ENCODE data around the gene SEMA6B.

SEMA6B gene

GRCh38 chr19:4539693-4540581 is 19.5 kb downstream of the SEMA6B start, which contains the start of gene LRG1:
Gene LRG1 (minus strand): TSS chr19:4540036. CDS start chr19:4540013, 23 bp downstream.
- peaks cover 0 to 14% of the 10 kb centered on the region in 2 donors for H3K27me3 ChIP-seq (ENCODE audit: control insufficient read depth in 1 of 2, insufficient read depth in 2 of 2, low read length in 2 of 2)
- H3K36me3 ChIP-seq (ENCODE audit: insufficient read depth, low read length), result no peaks in the 10 kb centered on the region
- no peaks in the 10 kb centered on the region for H3K4me1 ChIP-seq (ENCODE audit: insufficient read depth, low read length)
- peaks cover 6% of the 10 kb centered on the region for H3K9me3 ChIP-seq (ENCODE audit: low read length)
- no peak within 1 kb of the TSS for H3K27ac ChIP-seq (ENCODE audit: low read depth, low read length)
- no peak within 1 kb of the TSS for H3K4me3 ChIP-seq (ENCODE audit: low read depth in 1 of 2, low read length in 2 of 2)
- no peak within 1 kb of the TSS for H3K9ac ChIP-seq (ENCODE audit: low read length)

- Histone ChIP-seq H3K27me3 (ENCODE audit: control insufficient read depth in 1 of 2, insufficient read depth in 2 of 2, low read length in 2 of 2) (peaks cover 0 to 14% of the 10 kb centered on the region in 2 donors), H3K4me3 (ENCODE audit: low read depth in 1 of 2, low read length in 2 of 2) (no peak overlapping the region), H3K4me1 (ENCODE audit: insufficient read depth, low read length) (no peaks in the 10 kb centered on the region), H3K9ac (ENCODE audit: low read length) (no peak overlapping the region), H3K36me3 (ENCODE audit: insufficient read depth, low read length) (no peaks in the 10 kb centered on the region), H3K9me3 (ENCODE audit: low read length) (peaks cover 6% of the 10 kb centered on the region), H3K27ac (ENCODE audit: low read depth, low read length) (no peak overlapping the region)
These were observed 20.3 kb downstream of the SEMA6B start for GRCh38 chr19:4539169-4539692.

DNA sequence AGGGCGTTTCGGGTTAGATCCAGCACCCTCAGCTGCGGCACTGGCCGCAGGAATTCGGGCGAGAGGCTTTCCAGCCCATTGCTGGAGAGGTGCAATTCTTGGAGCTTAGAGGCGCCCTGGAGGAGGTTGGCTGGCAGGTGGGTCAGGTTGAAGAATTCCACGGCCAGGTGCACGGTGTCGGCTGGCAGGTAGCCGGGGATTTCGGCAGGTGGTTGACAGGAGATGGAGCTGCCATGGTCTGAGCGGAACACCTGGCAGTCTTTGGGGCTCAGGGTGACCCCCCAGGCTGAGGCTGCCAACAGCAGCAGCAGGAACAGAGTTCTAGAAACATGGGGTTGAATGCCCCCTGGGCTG is 20.9 kb downstream of the SEMA6B start:
- no peak overlapping the region for H3K27ac ChIP-seq (ENCODE audit: low read depth, low read length)
- H3K9me3 ChIP-seq (ENCODE audit: low read length), result peaks cover 6% of the 10 kb centered on the region
- H3K9ac ChIP-seq (ENCODE audit: low read length), result no peak overlapping the region
- H3K36me3 ChIP-seq (ENCODE audit: insufficient read depth, low read length), result no peaks in the 10 kb centered on the region
- peaks cover 0 to 14% of the 10 kb centered on the region in 2 donors for H3K27me3 ChIP-seq (ENCODE audit: control insufficient read depth in 1 of 2, insufficient read depth in 2 of 2, low read length in 2 of 2)
- no peak overlapping the region for H3K4me3 ChIP-seq (ENCODE audit: low read depth in 1 of 2, low read length in 2 of 2)
- H3K4me1 ChIP-seq (ENCODE audit: insufficient read depth, low read length), result no peaks in the 10 kb centered on the region

DNA sequence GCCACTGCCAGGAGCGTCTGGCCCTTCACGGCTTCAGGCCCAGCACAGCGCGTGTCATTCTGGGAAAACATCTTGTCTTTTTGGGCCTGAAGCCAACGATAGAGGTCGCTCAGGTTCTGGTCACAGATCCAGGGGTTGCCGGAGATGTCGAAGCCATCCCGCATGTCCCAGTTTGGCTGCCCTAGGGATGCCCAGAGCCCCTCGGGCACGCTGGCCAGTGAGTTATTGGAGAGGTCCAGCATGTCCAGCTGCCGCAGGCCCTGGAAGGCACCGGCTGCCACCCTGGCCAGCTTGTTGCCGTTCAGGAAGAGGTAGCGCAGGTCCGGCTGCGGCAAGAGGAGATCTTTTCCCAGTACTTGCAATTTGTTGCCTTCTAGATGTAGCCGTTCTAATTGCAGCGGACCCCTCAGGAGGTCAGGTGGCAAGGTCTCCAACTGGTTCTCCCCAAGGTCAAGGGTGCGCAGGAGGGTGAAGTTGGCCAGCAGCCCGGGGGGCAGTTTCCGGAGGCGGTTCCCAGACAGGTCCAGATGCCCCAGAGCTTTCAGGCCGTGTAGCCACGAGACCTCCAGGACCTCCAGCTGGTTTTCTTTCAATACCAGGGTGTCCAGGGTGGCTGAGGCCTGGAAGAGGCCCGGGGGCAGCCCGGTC is 21.4 kb downstream of the SEMA6B start:
- no peaks in the 10 kb centered on the region for H3K36me3 ChIP-seq (ENCODE audit: insufficient read depth, low read length)
- H3K9me3 ChIP-seq (ENCODE audit: low read length), result peaks cover 6% of the 10 kb centered on the region
- no peak overlapping the region for H3K27ac ChIP-seq (ENCODE audit: low read depth, low read length)
- H3K4me1 ChIP-seq (ENCODE audit: insufficient read depth, low read length), result no peaks in the 10 kb centered on the region
- no peak overlapping the region for H3K9ac ChIP-seq (ENCODE audit: low read length)
- H3K27me3 ChIP-seq (ENCODE audit: control insufficient read depth in 1 of 2, insufficient read depth in 2 of 2, low read length in 2 of 2), result peaks cover 0 to 14% of the 10 kb centered on the region in 2 donors
- H3K4me3 ChIP-seq (ENCODE audit: low read depth in 1 of 2, low read length in 2 of 2), result no peak overlapping the region

- Histone ChIP-seq H3K36me3 (ENCODE audit: insufficient read depth, low read length) (no peaks in the 10 kb centered on the region), H3K27me3 (ENCODE audit: control insufficient read depth in 1 of 2, insufficient read depth in 2 of 2, low read length in 2 of 2) (peaks cover 0 to 14% of the 10 kb centered on the region in 2 donors), H3K4me1 (ENCODE audit: insufficient read depth, low read length) (no peaks in the 10 kb centered on the region), H3K9ac (ENCODE audit: low read length) (no peak overlapping the region), H3K4me3 (ENCODE audit: low read depth in 1 of 2, low read length in 2 of 2) (no peak overlapping the region), H3K9me3 (ENCODE audit: low read length) (peaks cover 6% of the 10 kb centered on the region), H3K27ac (ENCODE audit: low read depth, low read length) (no peak overlapping the region)
These were observed 22.7 kb downstream of the SEMA6B start for GRCh38 chr19:4536798-4537197.

DNA sequence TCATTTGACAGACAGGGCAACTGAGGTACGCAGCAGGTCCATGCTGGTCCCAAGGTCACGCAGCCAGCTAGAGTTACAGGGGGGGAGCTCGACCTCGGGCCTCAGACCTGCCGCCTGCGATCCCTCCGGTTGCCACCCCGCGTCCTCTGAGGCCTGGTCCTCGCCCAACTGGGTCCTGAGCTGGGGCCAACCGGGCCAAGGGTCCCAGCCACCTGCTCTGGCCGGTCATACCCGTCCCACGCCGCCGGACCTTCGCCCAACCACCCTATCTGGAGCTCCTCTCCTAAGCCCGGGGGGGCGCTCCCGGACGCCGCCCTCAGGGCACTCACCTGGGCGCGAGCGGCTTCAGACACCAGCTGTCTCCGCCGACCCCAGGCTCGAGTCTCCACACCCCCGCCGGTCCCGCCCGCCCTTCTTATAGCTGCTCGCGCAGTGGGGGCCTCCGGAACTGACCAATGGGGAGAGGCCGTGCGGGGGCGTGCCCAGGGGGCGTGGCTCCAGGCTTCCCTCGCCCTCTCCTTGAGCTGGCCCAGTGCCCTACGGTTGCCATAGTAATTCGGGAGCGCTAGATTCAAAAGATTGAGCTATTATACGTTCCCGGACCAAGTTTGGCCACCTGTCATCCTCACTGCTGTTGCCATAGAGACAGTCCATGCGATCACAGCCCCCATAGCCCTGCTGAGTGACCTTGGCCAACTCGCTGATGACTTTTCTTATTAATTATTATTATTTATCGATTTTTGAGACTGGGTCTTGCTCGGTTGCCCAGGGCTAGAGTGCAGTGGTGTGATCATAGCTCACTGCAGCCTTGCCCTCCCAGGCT is 24.4 kb downstream of the SEMA6B start, which contains the start of gene PLIN5:
TSS of gene PLIN5 (minus strand) at position 389 of the 823 bp plus-strand sequence. CDS start 1,150 bp downstream, outside the sequence.
- H3K27me3 ChIP-seq (ENCODE audit: control insufficient read depth in 1 of 2, insufficient read depth in 2 of 2, low read length in 2 of 2), result peaks cover 0 to 18% of the 10 kb centered on the region in 2 donors
- H3K9ac ChIP-seq (ENCODE audit: low read length), result no peak within 1 kb of the TSS
- no peaks in the 10 kb centered on the region for H3K4me1 ChIP-seq (ENCODE audit: insufficient read depth, low read length)
- no peak within 1 kb of the TSS for H3K4me3 ChIP-seq (ENCODE audit: low read depth in 1 of 2, low read length in 2 of 2)
- H3K27ac ChIP-seq (ENCODE audit: low read depth, low read length), result no peak within 1 kb of the TSS
- no peaks in the 10 kb centered on the region for H3K36me3 ChIP-seq (ENCODE audit: insufficient read depth, low read length)
- H3K9me3 ChIP-seq (ENCODE audit: low read length), result no peaks in the 10 kb centered on the region

DNA sequence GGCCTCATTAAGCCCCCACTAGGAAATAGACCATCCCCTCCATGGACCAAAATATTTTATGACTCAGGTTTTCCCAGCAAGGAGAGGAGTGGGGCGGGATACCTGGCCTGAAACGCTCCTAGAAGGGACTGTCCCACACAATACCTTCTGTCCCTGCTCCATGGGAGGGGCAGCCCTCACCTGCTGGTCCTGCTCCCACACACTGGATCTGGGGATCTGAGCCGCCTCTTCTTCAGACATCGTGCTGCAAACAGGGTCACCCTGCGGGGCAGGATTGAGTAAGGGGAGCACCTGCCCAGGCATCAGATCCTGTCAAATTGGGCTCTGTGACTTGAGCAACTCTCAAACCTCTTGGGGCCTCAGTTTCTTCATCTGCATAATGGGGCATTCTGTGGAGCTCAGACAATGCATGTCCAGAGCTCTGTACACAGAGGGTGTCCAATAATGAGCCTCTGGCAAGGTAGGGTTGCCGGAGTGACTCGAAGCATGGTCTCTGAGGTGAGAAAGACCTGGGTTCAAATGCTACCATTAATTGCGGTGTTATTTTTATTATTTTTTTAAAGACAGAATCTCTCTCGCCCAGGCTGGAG is 25.6 kb downstream of the SEMA6B start:
- no peaks in the 10 kb centered on the region for H3K36me3 ChIP-seq (ENCODE audit: insufficient read depth, low read length)
- H3K4me1 ChIP-seq (ENCODE audit: insufficient read depth, low read length), result no peaks in the 10 kb centered on the region
- H3K9me3 ChIP-seq (ENCODE audit: low read length), result no peaks in the 10 kb centered on the region
- no peak overlapping the region for H3K27ac ChIP-seq (ENCODE audit: low read depth, low read length)
- no peak overlapping the region for H3K4me3 ChIP-seq (ENCODE audit: low read depth in 1 of 2, low read length in 2 of 2)
- no peak overlapping the region for H3K9ac ChIP-seq (ENCODE audit: low read length)
- peaks cover 0 to 18% of the 10 kb centered on the region in 2 donors for H3K27me3 ChIP-seq (ENCODE audit: control insufficient read depth in 1 of 2, insufficient read depth in 2 of 2, low read length in 2 of 2)

DNA sequence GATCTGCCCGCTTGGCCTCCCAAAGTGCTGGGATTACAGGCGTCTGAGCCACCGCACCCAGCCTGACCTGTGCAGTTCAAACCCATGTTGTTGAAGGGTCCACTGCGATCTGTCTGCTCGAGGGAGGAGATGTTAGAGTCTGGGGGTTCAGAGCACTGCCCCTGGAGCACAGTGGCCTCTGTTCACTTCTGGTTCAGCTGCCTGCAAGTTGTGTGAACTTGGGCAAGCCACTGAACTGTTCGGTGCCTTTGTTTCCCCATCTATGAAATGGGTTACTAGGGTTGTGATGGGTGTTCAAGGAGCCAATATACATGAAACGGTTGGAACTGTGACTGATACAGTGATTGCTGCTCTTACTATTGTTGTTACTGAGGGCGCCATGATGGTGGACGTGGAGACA is 26.1 kb downstream of the SEMA6B start:
- H3K36me3 ChIP-seq (ENCODE audit: insufficient read depth, low read length), result no peaks in the 10 kb centered on the region
- H3K4me1 ChIP-seq (ENCODE audit: insufficient read depth, low read length), result no peaks in the 10 kb centered on the region
- peaks cover 0 to 13% of the 10 kb centered on the region in 2 donors for H3K27me3 ChIP-seq (ENCODE audit: control insufficient read depth in 1 of 2, insufficient read depth in 2 of 2, low read length in 2 of 2)
- H3K9ac ChIP-seq (ENCODE audit: low read length), result no peak overlapping the region
- H3K27ac ChIP-seq (ENCODE audit: low read depth, low read length), result no peak overlapping the region
- H3K4me3 ChIP-seq (ENCODE audit: low read depth in 1 of 2, low read length in 2 of 2), result no peak overlapping the region
- no peaks in the 10 kb centered on the region for H3K9me3 ChIP-seq (ENCODE audit: low read length)

GRCh38 chr19:4531562-4532165 is 27.8 kb downstream of the SEMA6B start:
- Histone ChIP-seq H3K9me3 (ENCODE audit: low read length) (no peaks in the 10 kb centered on the region), H3K4me1 (ENCODE audit: insufficient read depth, low read length) (no peaks in the 10 kb centered on the region), H3K9ac (ENCODE audit: low read length) (no peak overlapping the region), H3K36me3 (ENCODE audit: insufficient read depth, low read length) (no peaks in the 10 kb centered on the region), H3K4me3 (ENCODE audit: low read depth in 1 of 2, low read length in 2 of 2) (no peak overlapping the region), H3K27ac (ENCODE audit: low read depth, low read length) (no peak overlapping the region), H3K27me3 (ENCODE audit: control insufficient read depth in 1 of 2, insufficient read depth in 2 of 2, low read length in 2 of 2) (peaks cover 0 to 8% of the 10 kb centered on the region in 2 donors)

DNA sequence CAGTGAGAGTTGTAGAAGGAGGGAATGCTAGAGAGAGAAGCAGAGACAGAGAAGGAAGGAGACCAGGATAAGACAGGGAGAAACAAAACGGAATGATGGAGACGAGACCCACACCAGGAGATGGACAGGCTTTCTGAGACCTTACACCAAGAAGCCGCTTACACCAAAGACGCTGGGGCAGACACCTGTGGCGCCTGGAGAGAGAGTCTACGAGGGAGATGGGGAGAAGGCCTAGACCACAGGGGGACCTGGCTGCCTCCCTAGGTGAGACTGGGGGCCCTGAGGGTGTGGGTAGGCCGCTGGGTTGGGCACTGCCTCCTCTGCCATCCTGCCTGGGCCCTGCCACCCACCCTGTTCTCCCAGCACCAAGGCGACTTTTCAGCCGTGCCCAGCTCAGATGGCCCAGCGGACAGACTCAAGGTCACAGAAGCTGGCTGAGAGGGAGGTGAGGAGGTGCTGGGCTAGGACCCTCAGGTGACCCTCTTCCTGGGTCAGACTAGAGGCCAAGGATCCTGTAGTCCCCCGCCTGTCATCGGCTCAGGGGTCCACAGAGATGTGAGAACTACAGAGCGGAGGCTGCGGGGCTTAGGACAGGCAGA is 29.5 kb downstream of the SEMA6B start:
- Histone ChIP-seq H3K27me3 (ENCODE audit: control insufficient read depth in 1 of 2, insufficient read depth in 2 of 2, low read length in 2 of 2) (peaks cover 0 to 5% of the 10 kb centered on the region in 2 donors), H3K27ac (ENCODE audit: low read depth, low read length) (no peak overlapping the region), H3K36me3 (ENCODE audit: insufficient read depth, low read length) (no peaks in the 10 kb centered on the region), H3K9me3 (ENCODE audit: low read length) (no peaks in the 10 kb centered on the region), H3K4me1 (ENCODE audit: insufficient read depth, low read length) (no peaks in the 10 kb centered on the region), H3K9ac (ENCODE audit: low read length) (no peak overlapping the region), H3K4me3 (ENCODE audit: low read depth in 1 of 2, low read length in 2 of 2) (no peak overlapping the region)

All from muscle layer of colon (tissue), 2 donors.